ENCODE results near the gene CDC25C. TPM values are rescaled to one million over a fixed set of nuclear protein-coding genes. Genes with fewer than 3 reads are reported as not detected.

CDC25C gene
- total RNA-seq, 1 experiment from 2014 or later: 18.8 TPM

DNA sequence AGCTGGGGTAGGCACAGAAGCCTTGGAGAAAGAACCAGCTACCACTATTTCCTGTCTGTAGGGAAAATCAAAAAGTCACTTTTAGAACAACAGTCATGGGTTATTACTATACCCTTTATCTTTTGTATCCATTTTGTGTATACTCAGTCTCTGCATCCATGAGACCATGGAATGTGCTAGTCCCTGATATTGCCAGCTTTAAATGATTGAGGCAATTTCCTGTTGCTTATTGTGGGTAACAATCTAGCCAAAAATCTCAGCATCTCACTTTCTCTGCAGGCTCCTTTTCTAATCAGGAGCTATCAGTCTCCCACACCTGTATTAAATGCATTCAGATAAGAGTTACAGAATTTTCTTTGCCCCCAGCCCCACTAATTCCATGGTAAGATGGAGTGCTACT lies 19.9 kb upstream of the CDC25C start:
- no peak for ATAC-seq
- ChIA-PET CTCF (interaction anchor here (0.7 to 5.1 kb wide), 28 partner anchors 10 to 321 kb away, joined by 3 to 187 read pairs (median 6); partner anchors contain the start of genes BRD8, CDC23, CDC25C and EGR1), POLR2A (interaction anchor here (1.6 to 4.9 kb wide), 4 partner anchors 13 to 138 kb away, joined by 6 to 61 read pairs (median 19); partner anchors contain the start of genes CDC23, CDC25C, EGR1 and FAM53C)
- no peaks in the 10 kb centered on the region for H3K27me3 Mint-ChIP-seq (ENCODE audit: low read depth)
- TF ChIP-seq SP1 (CRISPR knock-in tag; conservative IDR thresholded peaks at IDR 0.05) (no peak), RELA (CRISPR knock-in tag; IDR thresholded peaks at IDR 0.05; ENCODE audit: borderline replicate concordance) (no peak), SMAD3 (CRISPR knock-in tag; IDR thresholded peaks at IDR 0.05; ENCODE audit: borderline replicate concordance) (no peak), ZNF423 (CRISPR knock-in tag; IDR thresholded peaks at IDR 0.05) (no peak), FOXP1 (CRISPR knock-in tag; IDR thresholded peaks at IDR 0.05; ENCODE audit: borderline replicate concordance) (no peak)
- TF ChIP-seq, protein P1, sequence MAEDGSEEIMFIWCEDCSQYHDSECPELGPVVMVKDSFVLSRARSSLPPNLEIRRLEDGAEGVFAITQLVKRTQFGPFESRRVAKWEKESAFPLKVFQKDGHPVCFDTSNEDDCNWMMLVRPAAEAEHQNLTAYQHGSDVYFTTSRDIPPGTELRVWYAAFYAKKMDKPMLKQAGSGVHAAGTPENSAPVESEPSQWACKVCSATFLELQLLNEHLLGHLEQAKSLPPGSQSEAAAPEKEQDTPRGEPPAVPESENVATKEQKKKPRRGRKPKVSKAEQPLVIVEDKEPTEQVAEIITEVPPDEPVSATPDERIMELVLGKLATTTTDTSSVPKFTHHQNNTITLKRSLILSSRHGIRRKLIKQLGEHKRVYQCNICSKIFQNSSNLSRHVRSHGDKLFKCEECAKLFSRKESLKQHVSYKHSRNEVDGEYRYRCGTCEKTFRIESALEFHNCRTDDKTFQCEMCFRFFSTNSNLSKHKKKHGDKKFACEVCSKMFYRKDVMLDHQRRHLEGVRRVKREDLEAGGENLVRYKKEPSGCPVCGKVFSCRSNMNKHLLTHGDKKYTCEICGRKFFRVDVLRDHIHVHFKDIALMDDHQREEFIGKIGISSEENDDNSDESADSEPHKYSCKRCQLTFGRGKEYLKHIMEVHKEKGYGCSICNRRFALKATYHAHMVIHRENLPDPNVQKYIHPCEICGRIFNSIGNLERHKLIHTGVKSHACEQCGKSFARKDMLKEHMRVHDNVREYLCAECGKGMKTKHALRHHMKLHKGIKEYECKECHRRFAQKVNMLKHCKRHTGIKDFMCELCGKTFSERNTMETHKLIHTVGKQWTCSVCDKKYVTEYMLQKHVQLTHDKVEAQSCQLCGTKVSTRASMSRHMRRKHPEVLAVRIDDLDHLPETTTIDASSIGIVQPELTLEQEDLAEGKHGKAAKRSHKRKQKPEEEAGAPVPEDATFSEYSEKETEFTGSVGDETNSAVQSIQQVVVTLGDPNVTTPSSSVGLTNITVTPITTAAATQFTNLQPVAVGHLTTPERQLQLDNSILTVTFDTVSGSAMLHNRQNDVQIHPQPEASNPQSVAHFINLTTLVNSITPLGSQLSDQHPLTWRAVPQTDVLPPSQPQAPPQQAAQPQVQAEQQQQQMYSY (CRISPR knock-in tag; IDR thresholded peaks at IDR 0.05): no peak
- TF ChIP-seq, protein P2, sequence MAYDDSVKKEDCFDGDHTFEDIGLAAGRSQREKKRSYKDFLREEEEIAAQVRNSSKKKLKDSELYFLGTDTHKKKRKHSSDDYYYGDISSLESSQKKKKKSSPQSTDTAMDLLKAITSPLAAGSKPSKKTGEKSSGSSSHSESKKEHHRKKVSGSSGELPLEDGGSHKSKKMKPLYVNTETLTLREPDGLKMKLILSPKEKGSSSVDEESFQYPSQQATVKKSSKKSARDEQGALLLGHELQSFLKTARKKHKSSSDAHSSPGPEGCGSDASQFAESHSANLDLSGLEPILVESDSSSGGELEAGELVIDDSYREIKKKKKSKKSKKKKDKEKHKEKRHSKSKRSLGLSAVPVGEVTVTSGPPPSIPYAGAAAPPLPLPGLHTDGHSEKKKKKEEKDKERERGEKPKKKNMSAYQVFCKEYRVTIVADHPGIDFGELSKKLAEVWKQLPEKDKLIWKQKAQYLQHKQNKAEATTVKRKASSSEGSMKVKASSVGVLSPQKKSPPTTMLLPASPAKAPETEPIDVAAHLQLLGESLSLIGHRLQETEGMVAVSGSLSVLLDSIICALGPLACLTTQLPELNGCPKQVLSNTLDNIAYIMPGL (CRISPR knock-in tag; IDR thresholded peaks at IDR 0.05): no peak
- no peak overlapping the region for H3K27ac Mint-ChIP-seq
- no peak overlapping the region for H3K4me3 Mint-ChIP-seq
- peaks cover 10% of the 10 kb centered on the region for H3K9me3 Mint-ChIP-seq
- peaks cover 26% of the 10 kb centered on the region for H3K36me3 Mint-ChIP-seq
- no peak for DNase-seq (ENCODE audit: low spot score)
- peaks cover 23% of the 10 kb centered on the region for H3K4me1 Mint-ChIP-seq

DNA sequence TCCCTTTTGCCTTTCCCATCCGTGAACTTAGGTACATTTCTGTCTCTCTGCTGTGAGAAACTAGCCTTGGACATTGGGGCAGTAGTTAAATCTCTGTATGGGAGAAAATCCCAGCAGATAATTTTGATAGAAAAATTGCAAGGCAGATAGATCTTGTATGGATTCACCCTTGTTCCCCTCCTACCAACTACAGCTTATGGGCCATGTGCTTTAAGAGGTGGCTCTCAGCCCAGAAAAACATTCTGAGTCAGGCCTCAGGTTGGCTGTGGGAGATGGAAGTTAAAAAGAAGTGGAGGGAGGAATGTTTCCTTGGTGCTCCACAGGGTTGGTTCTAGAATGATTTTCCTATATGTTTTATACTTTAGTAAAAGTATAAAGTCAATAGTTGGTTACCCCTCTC lies 19.5 kb upstream of the CDC25C start:
- Mint-ChIP-seq H3K4me3 (no peak overlapping the region), H3K27me3 (ENCODE audit: low read depth) (no peaks in the 10 kb centered on the region), H3K9me3 (peaks cover 10% of the 10 kb centered on the region), H3K27ac (no peak overlapping the region), H3K36me3 (peaks cover 30% of the 10 kb centered on the region), H3K4me1 (peaks cover 23% of the 10 kb centered on the region)
- ATAC-seq: no peak
- DNase-seq (ENCODE audit: low spot score): no peak
- ChIA-PET CTCF (interaction anchor here (4.0 to 5.1 kb wide), 4 partner anchors 12 to 136 kb away, joined by 27 to 187 read pairs (median 82); partner anchors contain the start of genes CDC23, CDC25C, FAM53C and REEP2), POLR2A (interaction anchor here (2.2 to 4.9 kb wide), 2 partner anchors 13 to 114 kb away, joined by 6 to 61 read pairs; partner anchors contain the start of genes EGR1 and FAM53C)
- TF ChIP-seq ELF4 (CRISPR knock-in tag; IDR thresholded peaks at IDR 0.05; ENCODE audit: low read depth): no peak

DNA sequence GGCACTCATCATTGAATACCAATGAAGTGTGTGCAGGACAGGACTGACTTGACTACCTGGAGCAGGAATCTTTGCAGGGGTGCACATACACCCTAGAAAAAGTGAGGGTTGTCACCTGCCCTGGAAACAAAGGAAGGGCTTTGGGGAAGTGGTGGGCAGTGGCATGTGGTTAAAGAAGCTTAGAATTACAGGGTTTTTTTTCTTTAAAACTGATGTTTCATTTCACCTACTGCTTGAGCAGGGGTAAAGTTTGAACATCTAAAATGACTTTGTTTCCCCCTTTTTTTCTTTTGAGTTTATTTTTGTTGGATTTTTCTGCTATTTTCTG lies 18.9 kb upstream of the CDC25C start:
- peaks cover 20% of the 10 kb centered on the region for H3K4me1 Mint-ChIP-seq
- no peak overlapping the region for H3K4me3 Mint-ChIP-seq
- H3K27ac Mint-ChIP-seq: peak overlapping the region; percentile 50
- no peaks in the 10 kb centered on the region for H3K27me3 Mint-ChIP-seq (ENCODE audit: low read depth)
- no peak for DNase-seq (ENCODE audit: low spot score)
- POLR2A ChIA-PET: interaction anchor here (1.6 to 4.9 kb wide), 3 partner anchors 12 to 114 kb away, joined by 4 to 61 read pairs (median 6); partner anchors contain the start of genes EGR1 and FAM53C
- peaks cover 10% of the 10 kb centered on the region for H3K9me3 Mint-ChIP-seq
- peaks cover 35% of the 10 kb centered on the region for H3K36me3 Mint-ChIP-seq
- CTCF ChIA-PET: interaction anchor here (0.9 to 5.1 kb wide), 2 partner anchors 19 to 135 kb away, joined by 3 to 63 read pairs; partner anchors contain the start of genes CDC23 and CDC25C
- no peak for ATAC-seq
- TF ChIP-seq EMX1 (CRISPR knock-in tag; IDR thresholded peaks at IDR 0.05): no peak
- TF ChIP-seq, protein P3, sequence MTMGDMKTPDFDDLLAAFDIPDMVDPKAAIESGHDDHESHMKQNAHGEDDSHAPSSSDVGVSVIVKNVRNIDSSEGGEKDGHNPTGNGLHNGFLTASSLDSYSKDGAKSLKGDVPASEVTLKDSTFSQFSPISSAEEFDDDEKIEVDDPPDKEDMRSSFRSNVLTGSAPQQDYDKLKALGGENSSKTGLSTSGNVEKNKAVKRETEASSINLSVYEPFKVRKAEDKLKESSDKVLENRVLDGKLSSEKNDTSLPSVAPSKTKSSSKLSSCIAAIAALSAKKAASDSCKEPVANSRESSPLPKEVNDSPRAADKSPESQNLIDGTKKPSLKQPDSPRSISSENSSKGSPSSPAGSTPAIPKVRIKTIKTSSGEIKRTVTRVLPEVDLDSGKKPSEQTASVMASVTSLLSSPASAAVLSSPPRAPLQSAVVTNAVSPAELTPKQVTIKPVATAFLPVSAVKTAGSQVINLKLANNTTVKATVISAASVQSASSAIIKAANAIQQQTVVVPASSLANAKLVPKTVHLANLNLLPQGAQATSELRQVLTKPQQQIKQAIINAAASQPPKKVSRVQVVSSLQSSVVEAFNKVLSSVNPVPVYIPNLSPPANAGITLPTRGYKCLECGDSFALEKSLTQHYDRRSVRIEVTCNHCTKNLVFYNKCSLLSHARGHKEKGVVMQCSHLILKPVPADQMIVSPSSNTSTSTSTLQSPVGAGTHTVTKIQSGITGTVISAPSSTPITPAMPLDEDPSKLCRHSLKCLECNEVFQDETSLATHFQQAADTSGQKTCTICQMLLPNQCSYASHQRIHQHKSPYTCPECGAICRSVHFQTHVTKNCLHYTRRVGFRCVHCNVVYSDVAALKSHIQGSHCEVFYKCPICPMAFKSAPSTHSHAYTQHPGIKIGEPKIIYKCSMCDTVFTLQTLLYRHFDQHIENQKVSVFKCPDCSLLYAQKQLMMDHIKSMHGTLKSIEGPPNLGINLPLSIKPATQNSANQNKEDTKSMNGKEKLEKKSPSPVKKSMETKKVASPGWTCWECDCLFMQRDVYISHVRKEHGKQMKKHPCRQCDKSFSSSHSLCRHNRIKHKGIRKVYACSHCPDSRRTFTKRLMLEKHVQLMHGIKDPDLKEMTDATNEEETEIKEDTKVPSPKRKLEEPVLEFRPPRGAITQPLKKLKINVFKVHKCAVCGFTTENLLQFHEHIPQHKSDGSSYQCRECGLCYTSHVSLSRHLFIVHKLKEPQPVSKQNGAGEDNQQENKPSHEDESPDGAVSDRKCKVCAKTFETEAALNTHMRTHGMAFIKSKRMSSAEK (CRISPR knock-in tag; IDR thresholded peaks at IDR 0.05; ENCODE audit: borderline replicate concordance): no peak
- TF ChIP-seq ZNF671 (CRISPR knock-in tag; IDR thresholded peaks at IDR 0.05): no peak
- TF ChIP-seq, protein P4, sequence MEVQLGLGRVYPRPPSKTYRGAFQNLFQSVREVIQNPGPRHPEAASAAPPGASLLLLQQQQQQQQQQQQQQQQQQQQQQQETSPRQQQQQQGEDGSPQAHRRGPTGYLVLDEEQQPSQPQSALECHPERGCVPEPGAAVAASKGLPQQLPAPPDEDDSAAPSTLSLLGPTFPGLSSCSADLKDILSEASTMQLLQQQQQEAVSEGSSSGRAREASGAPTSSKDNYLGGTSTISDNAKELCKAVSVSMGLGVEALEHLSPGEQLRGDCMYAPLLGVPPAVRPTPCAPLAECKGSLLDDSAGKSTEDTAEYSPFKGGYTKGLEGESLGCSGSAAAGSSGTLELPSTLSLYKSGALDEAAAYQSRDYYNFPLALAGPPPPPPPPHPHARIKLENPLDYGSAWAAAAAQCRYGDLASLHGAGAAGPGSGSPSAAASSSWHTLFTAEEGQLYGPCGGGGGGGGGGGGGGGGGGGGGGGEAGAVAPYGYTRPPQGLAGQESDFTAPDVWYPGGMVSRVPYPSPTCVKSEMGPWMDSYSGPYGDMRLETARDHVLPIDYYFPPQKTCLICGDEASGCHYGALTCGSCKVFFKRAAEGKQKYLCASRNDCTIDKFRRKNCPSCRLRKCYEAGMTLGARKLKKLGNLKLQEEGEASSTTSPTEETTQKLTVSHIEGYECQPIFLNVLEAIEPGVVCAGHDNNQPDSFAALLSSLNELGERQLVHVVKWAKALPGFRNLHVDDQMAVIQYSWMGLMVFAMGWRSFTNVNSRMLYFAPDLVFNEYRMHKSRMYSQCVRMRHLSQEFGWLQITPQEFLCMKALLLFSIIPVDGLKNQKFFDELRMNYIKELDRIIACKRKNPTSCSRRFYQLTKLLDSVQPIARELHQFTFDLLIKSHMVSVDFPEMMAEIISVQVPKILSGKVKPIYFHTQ (CRISPR knock-in tag; IDR thresholded peaks at IDR 0.05): no peak
- no peak for TF ChIP-seq SOX15 (CRISPR knock-in tag; IDR thresholded peaks at IDR 0.05)
- no peak for TF ChIP-seq ZNF416 (CRISPR knock-in tag; IDR thresholded peaks at IDR 0.05)
- TF ChIP-seq TEAD1 (CRISPR knock-in tag; IDR thresholded peaks at IDR 0.05): no peak
- no peak for TF ChIP-seq ESRRA (CRISPR knock-in tag; IDR thresholded peaks at IDR 0.05; ENCODE audit: borderline replicate concordance)
- no peak for TF ChIP-seq JAZF1 (CRISPR knock-in tag; IDR thresholded peaks at IDR 0.05)
- TF ChIP-seq GRHL2 (CRISPR knock-in tag; IDR thresholded peaks at IDR 0.05; ENCODE audit: insufficient replicate concordance, severe bottlenecking): no peak
- TF ChIP-seq, protein P5, sequence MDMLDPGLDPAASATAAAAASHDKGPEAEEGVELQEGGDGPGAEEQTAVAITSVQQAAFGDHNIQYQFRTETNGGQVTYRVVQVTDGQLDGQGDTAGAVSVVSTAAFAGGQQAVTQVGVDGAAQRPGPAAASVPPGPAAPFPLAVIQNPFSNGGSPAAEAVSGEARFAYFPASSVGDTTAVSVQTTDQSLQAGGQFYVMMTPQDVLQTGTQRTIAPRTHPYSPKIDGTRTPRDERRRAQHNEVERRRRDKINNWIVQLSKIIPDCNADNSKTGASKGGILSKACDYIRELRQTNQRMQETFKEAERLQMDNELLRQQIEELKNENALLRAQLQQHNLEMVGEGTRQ (CRISPR knock-in tag; IDR thresholded peaks at IDR 0.05): no peak

Data from WTC11 (cell line).